Esophagus squamous epithelium (tissue), 4 donors: ENCODE results near the gene FOLH1.
"Not testable (repeated sequence)": the region's sequence is repeated elsewhere in the genome, so short reads cannot be mapped to it uniquely, and the experiment has no call there.

ENCODE experiments used
- POLR2A ChIP-seq, 4 donors: fragments of 450-650 bp; IDR thresholded peaks; one replicate each; pipeline ENCODE4 v1.6.1; 2017; ENCODE audit warnings: antibody characterized with exemption in 4 of 4, mild to moderate bottlenecking in 4 of 4, moderate library complexity in 3 of 4
- TF ChIP-seq, protein P1 (sequence below), 6 experiments: fragments of 450-650 bp in 4 of 6; fragments of 200-600 bp in 2 of 6; sonication (generic) in 2 of 6; IDR thresholded peaks; one replicate each; pipeline ENCODE4 v1.5.1; 2016 to 2019; ENCODE audit warnings: antibody characterized with exemption in 6 of 6, mild to moderate bottlenecking in 4 of 6, moderate library complexity in 4 of 6

DNA sequence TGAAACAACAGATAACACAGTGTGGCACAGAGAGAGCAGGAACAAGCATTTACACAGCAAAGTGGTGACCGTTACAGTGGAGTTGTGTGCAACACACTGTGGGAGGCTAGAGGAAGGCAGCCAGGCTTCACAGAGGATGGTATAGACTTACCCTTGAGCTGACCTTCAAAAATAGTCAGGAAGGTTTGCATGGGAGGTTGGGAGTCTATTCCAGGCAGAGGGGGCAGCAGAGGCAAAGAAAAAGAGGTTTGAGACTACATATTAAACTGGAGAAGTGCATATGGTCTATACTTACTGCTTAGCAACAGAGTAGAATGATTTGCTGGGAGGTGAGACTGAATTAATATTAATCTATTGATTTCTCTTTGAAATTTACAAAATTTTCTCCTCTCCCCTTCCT, 22.1 kb upstream of the FOLH1 start:
- TF ChIP-seq, protein P1, sequence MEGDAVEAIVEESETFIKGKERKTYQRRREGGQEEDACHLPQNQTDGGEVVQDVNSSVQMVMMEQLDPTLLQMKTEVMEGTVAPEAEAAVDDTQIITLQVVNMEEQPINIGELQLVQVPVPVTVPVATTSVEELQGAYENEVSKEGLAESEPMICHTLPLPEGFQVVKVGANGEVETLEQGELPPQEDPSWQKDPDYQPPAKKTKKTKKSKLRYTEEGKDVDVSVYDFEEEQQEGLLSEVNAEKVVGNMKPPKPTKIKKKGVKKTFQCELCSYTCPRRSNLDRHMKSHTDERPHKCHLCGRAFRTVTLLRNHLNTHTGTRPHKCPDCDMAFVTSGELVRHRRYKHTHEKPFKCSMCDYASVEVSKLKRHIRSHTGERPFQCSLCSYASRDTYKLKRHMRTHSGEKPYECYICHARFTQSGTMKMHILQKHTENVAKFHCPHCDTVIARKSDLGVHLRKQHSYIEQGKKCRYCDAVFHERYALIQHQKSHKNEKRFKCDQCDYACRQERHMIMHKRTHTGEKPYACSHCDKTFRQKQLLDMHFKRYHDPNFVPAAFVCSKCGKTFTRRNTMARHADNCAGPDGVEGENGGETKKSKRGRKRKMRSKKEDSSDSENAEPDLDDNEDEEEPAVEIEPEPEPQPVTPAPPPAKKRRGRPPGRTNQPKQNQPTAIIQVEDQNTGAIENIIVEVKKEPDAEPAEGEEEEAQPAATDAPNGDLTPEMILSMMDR (IDR thresholded peaks at IDR 0.05), result not testable (repeated sequence)
- not testable (repeated sequence) for TF ChIP-seq POLR2A (IDR thresholded peaks at IDR 0.05)
